GM12878 (cell line): Measurements from ENCODE around the gene RNF169. TPM values are rescaled to one million over a fixed set of nuclear protein-coding genes. Genes with fewer than 3 reads are reported as not detected.

Experiments
- ATAC-seq: fragments of 200-7000 bp; cut with Tn5 transposase; 3 replicates; pipeline ENCODE4 v1.9.1; 2020; ENCODE audit warnings: mild to moderate bottlenecking, moderate library complexity
- BruUV-seq: library from RNA; stranded (reverse); fragments of 400-500 nt; replicated peaks from 2 replicates; lab custom pipeline; 2021; lab: Mats Ljungman, UMichigan
- CTCF ChIA-PET: fragments of 300-600 bp; sonication (Branson Sonifier 250); formaldehyde crosslinking; extraction: SDS; loops from one replicate; lab custom pipeline; 2021; ENCODE audit warnings: inconsistent platforms; lab: Yijun Ruan, JAX
- POLR2A ChIA-PET: fragments of 350-600 bp; formaldehyde crosslinking; extraction: SDS; loops from one replicate; lab custom pipeline; 2021; ENCODE audit warnings: inconsistent platforms; lab: Charles Lee
- RAD21 ChIA-PET: fragments of 300-600 bp; sonication (Branson Sonifier 250); formaldehyde crosslinking; loops from one replicate; lab custom pipeline; 2023; ENCODE audit warnings: antibody characterized with exemption; ENCODE audit not compliant: unreplicated experiment; lab: Charles Lee
- SMC1A ChIA-PET: fragments of 300-600 bp; sonication (Branson Sonifier 250); formaldehyde crosslinking; loops from one replicate; lab custom pipeline; 2023; ENCODE audit not compliant: unreplicated experiment, uncharacterized antibody; lab: Charles Lee
- DNase-seq: peaks from one replicate; pipeline ENCODE4 v3.0.0-alpha.2; 2011; ENCODE audit warnings: low read depth, low spot score
- FAIRE-seq: peaks from 3 replicates; lab custom pipeline; 2011; peaks lifted over from hg19 to GRCh38; lab: Jason Lieb, UNC
- H2AFZ ChIP-seq: 2 replicates; pipeline ENCODE4 v1.6.0; 2011; ENCODE audit warnings: low read depth, low read length, control low read depth; ENCODE audit not compliant: control insufficient read depth
- H3K27ac ChIP-seq: 2 replicates; pipeline ENCODE4 v1.5.1; 2011; ENCODE audit warnings: control low read depth; ENCODE audit not compliant: control insufficient read depth, insufficient read depth
- H3K27me3 ChIP-seq, 2 experiments: replicated peaks in 1 of 2; 2 replicates each; pipeline versions ENCODE4 v1.6.0 to v1.6.1; 2011; ENCODE audit warnings: low read length in 1 of 2; ENCODE audit not compliant: control insufficient read depth in 2 of 2, insufficient read depth in 2 of 2
- H3K36me3 ChIP-seq, 2 experiments: 2 replicates each; pipeline ENCODE4 v1.5.1; 2011; ENCODE audit warnings: low read length in 1 of 2; ENCODE audit not compliant: control insufficient read depth in 2 of 2, insufficient read depth in 2 of 2
- H3K4me1 ChIP-seq: 2 replicates; pipeline ENCODE4 v1.6.1; 2011; ENCODE audit warnings: mild to moderate bottlenecking, low read length, moderate library complexity, mixed read lengths; ENCODE audit not compliant: control insufficient read depth, insufficient read depth
- H3K4me2 ChIP-seq: 2 replicates; pipeline ENCODE4 v1.6.0; 2011; ENCODE audit warnings: control low read depth; ENCODE audit not compliant: control insufficient read depth, insufficient read depth
- H3K4me3 ChIP-seq: fragments of 200-600 bp; sonication (generic); 2 replicates; pipeline ENCODE4 v1.5.1; 2016
- H3K79me2 ChIP-seq: 2 replicates; pipeline ENCODE4 v1.6.0; 2011; ENCODE audit warnings: low read length; ENCODE audit not compliant: control insufficient read depth, insufficient read depth
- H3K9ac ChIP-seq: 2 replicates; pipeline ENCODE4 v1.8.0; 2011; ENCODE audit warnings: low read length, control low read depth, mixed read lengths; ENCODE audit not compliant: control insufficient read depth, insufficient read depth
- H3K9me3 ChIP-seq: replicated peaks from 3 replicates; pipeline ENCODE4 v1.5.1; 2011; ENCODE audit warnings: mild to moderate bottlenecking, low read length; ENCODE audit not compliant: control insufficient read depth, insufficient read depth
- H4K20me1 ChIP-seq: 2 replicates; pipeline ENCODE4 v1.6.0; 2011; ENCODE audit not compliant: control insufficient read depth, insufficient read depth
- EP300 ChIP-seq, 2 experiments: fragments of 150-350 bp in 1 of 2; IDR thresholded peaks; 2 replicates each; pipeline ENCODE4 v1.6.1; 2011 to 2012; ENCODE audit warnings: low read depth in 2 of 2, low read length in 2 of 2, borderline replicate concordance in 1 of 2, improper control_type of control experiment in 1 of 2, inconsistent platforms in 1 of 2; ENCODE audit not compliant: control insufficient read depth in 1 of 2
- GABPA ChIP-seq: IDR thresholded peaks from 2 replicates; pipeline ENCODE4 v1.6.1; 2014; ENCODE audit warnings: antibody characterized with exemption, low read depth, mild to moderate bottlenecking, inconsistent platforms
- HDAC2 ChIP-seq: fragments of 200-600 bp; sonication (generic); IDR thresholded peaks from 2 replicates; pipeline ENCODE4 v1.6.1; 2017
- IKZF1 ChIP-seq: fragments of 450-650 bp; conservative IDR thresholded peaks from 2 replicates; pipeline ENCODE4 v1.6.1; 2017; ENCODE audit warnings: antibody characterized with exemption, mild to moderate bottlenecking
- MEF2A ChIP-seq: IDR thresholded peaks from 2 replicates; pipeline ENCODE4 v1.6.1; 2011; ENCODE audit warnings: low read depth, mild to moderate bottlenecking, low read length, moderate library complexity; ENCODE audit not compliant: insufficient read depth
- MTA3 ChIP-seq: IDR thresholded peaks from 2 replicates; pipeline ENCODE4 v1.6.1; 2012; ENCODE audit warnings: low read length, inconsistent platforms, borderline replicate concordance
- NBN ChIP-seq: fragments of 450-650 bp; IDR thresholded peaks from 2 replicates; pipeline ENCODE4 v1.6.1; 2016
- NR2F1 ChIP-seq: fragments of 450-650 bp; conservative IDR thresholded peaks from 2 replicates; pipeline ENCODE4 v1.6.1; 2017; ENCODE audit warnings: mild to moderate bottlenecking
- NRF1 ChIP-seq: conservative IDR thresholded peaks from 2 replicates; pipeline ENCODE4 v1.6.1; 2011; ENCODE audit warnings: mild to moderate bottlenecking, low read depth, low read length, improper control_type of control experiment
- PBX3 ChIP-seq: IDR thresholded peaks from 2 replicates; pipeline ENCODE4 v1.6.1; 2011; ENCODE audit warnings: mild to moderate bottlenecking, low read depth, low read length, moderate library complexity; ENCODE audit not compliant: insufficient replicate concordance
- PKNOX1 ChIP-seq: fragments of 450-650 bp; IDR thresholded peaks from 2 replicates; pipeline ENCODE4 v1.6.1; 2016; ENCODE audit warnings: mild to moderate bottlenecking
- RCOR1 ChIP-seq: conservative IDR thresholded peaks from 2 replicates; pipeline ENCODE4 v1.6.1; 2012; ENCODE audit warnings: low read depth, low read length, improper control_type of control experiment
- SMARCA5 ChIP-seq: fragments of 450-650 bp; IDR thresholded peaks from 2 replicates; pipeline ENCODE4 v1.6.1; 2017; ENCODE audit warnings: mild to moderate bottlenecking
- ZNF207 ChIP-seq: fragments of 450-650 bp; IDR thresholded peaks from 2 replicates; pipeline ENCODE4 v1.6.1; 2014; ENCODE audit warnings: antibody characterized with exemption, mild to moderate bottlenecking, borderline replicate concordance
- ZZZ3 ChIP-seq: IDR thresholded peaks from 2 replicates; pipeline ENCODE4 v1.6.1; 2011; ENCODE audit warnings: low read depth; ENCODE audit not compliant: control insufficient read depth, insufficient read length
- WGBS: methylation state at CpG from one replicate; pipeline ENCODE4 v1.1.6; 2016; ENCODE audit warnings: low lambda C conversion rate; ENCODE audit not compliant: insufficient replicate concordance, insufficient coverage; ENCODE audit errors: missing lambda C conversion rate; 5-methylcytosine and 5-hydroxymethylcytosine counted together
- in situ Hi-C: fragments of 300-500 bp; cut with MboI; formaldehyde crosslinking; loops from 9 replicates; pipeline ENCODE4 v1.14.3; 2018; ENCODE audit warnings: mixed read lengths
- intact Hi-C: fragments of 100-400 bp; cut with micrococcal nuclease; formaldehyde crosslinking; loops from one replicate; pipeline ENCODE4 v1.14.2; 2022; ENCODE audit not compliant: unreplicated experiment
- polyA plus RNA-seq, 11 experiments: library from polyadenylated mRNA; depleted of rRNA in 4 of 11; unstranded in 6 of 11; stranded (reverse) in 5 of 11; fragments of >200 nt; fragmentation: Nextera tagmentation in 4 of 11; fragmentation: Illumina TruSeq in 1 of 11; extraction: Ambion mirVana in 4 of 11; extraction: Trizol in 1 of 11; gene quantifications; 1 replicate in 1 of 11; 2 replicates in 10 of 11; pipeline versions ENCODE4 v1.2.1 to v1.2.3, GENCODE V29; 2011 to 2016; ENCODE audit warnings: inconsistent platforms in 2 of 11, missing spikeins in 2 of 11, low read depth in 1 of 11
- total RNA-seq, 4 experiments: library from RNA; depleted of rRNA in 3 of 4; stranded (reverse); fragments of >200 nt in 3 of 4; fragmentation: Illumina TruSeq in 1 of 4; extraction: Trizol in 1 of 4; gene quantifications; 2 replicates each; pipeline versions ENCODE4 v1.2.1 to v1.2.3, GENCODE V29; 2013 to 2021

RNF169 gene
- total and polyA plus RNA-seq, 10 of the 15 experiments (the other 5 are each of a cell fraction or from before 2014, with no cell fraction given): 0.32 to 13.2 (median 6.4) TPM

- no peak for TF ChIP-seq IKZF1
- TF ChIP-seq ZZZ3: no peak
- TF ChIP-seq NRF1: no peak
- no peak for TF ChIP-seq SMARCA5
- TF ChIP-seq PBX3: no peak
- TF ChIP-seq, all 136 proteins: peak for 0
These were observed 91.8 kb downstream of the RNF169 start (continued) for GRCh38 chr11:74840486-74840885.

DNA sequence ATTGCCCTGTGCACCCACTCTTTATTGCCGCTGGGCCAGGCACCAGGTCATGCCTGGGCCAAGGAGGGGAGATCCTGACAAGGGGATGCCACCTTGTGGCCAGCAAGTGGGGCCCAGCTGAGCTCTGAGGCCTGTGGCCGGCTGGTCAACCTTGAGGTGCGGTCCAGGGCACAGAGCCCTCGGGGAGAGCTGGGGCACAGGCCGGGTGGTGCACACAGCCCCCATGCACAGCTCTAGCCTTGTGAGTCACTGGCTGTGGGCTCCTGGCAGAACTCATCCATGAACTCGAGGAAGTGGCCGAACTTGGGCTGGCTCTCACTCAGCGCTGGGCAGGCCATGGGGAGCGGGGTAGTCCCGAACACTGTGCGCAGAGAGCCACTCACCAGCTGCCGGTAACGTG lies 94.3 kb downstream of the RNF169 start:
- CTCF ChIA-PET: no interaction called here

More for the DNA sequence above, 94.3 kb downstream of the RNF169 start:
- Histone ChIP-seq H3K4me2 (no peak overlapping the region), H3K4me3 (no peak overlapping the region), H3K79me2 (no peaks in the 10 kb centered on the region), H3K9me3 (no peaks in the 10 kb centered on the region), H4K20me1 (no peaks in the 10 kb centered on the region), H3K27ac (no peak overlapping the region), H3K27me3 (no peaks in the 10 kb centered on the region), H2AFZ (no peak overlapping the region), H3K36me3 (peaks cover 3 to 13% of the 10 kb centered on the region in 2 experiments; a peak in 3 of 4 replicates), H3K9ac (no peak overlapping the region), H3K4me1 (no peaks in the 10 kb centered on the region)
- WGBS: 98% methylated on average over 13 of the region's 13 CpGs
- in situ Hi-C loops (no loop called here), intact Hi-C loops (no loop called here)
- ChIA-PET RAD21 (no interaction called here), POLR2A (no interaction called here), SMC1A (interaction anchor here (0.6 to 1.6 kb wide), 2 partner anchors 12 to 15 kb away, joined by 3 read pairs; no protein-coding TSS in a partner anchor)
- TF ChIP-seq MEF2A: no peak
- TF ChIP-seq PKNOX1: no peak
- TF ChIP-seq HDAC2: no peak
- no peak for TF ChIP-seq ZNF207
- no peak for TF ChIP-seq NBN
- TF ChIP-seq RCOR1: no peak
- no peak for TF ChIP-seq MTA3
- TF ChIP-seq NR2F1: no peak
- TF ChIP-seq EP300 (IDR thresholded peaks at IDR 0.05; ENCODE audit: borderline replicate concordance in 1 of 2, control insufficient read depth in 1 of 2, low read depth in 2 of 2, low read length in 2 of 2): no peak
- TF ChIP-seq GABPA: no peak
- DNase-seq (no peak), FAIRE-seq (no peak), ATAC-seq (peak; percentile 25; the same call in 2 of the 3 replicates)
- no TSS peak for BruUV-seq
